Testis (tissue), 3 donors: ENCODE data around the gene MAGI1. TPM values are rescaled to one million over a fixed set of nuclear protein-coding genes. Genes with fewer than 3 reads are reported as not detected.

Source experiments
- DNase-seq: peaks from one replicate; pipeline ENCODE4 v3.0.0-alpha.2; 2019
- H3K27ac ChIP-seq, 2 donors: fragments of 200-600 bp; sonication (generic); one replicate each; pipeline ENCODE4 v1.5.1; 2019
- H3K27me3 ChIP-seq: fragments of 200-600 bp; sonication (generic); one replicate; pipeline ENCODE4 v1.5.1; 2019
- H3K36me3 ChIP-seq: fragments of 200-600 bp; sonication (generic); one replicate; pipeline ENCODE4 v1.5.1; 2017; ENCODE audit warnings: low read depth; ENCODE audit errors: missing control alignments
- H3K4me1 ChIP-seq: fragments of 200-600 bp; sonication (generic); one replicate; pipeline ENCODE4 v1.5.1; 2019
- H3K4me3 ChIP-seq, 2 donors: fragments of 200-600 bp; sonication (generic); one replicate each; pipeline ENCODE4 v1.5.1; 2017 to 2019
- H3K9me3 ChIP-seq: fragments of 200-600 bp; sonication (generic); one replicate; pipeline ENCODE4 v1.5.1; 2017
- POLR2A ChIP-seq: fragments of 450-650 bp; IDR thresholded peaks from one replicate; pipeline ENCODE4 v1.6.1; 2017; ENCODE audit warnings: antibody characterized with exemption, mild to moderate bottlenecking, moderate library complexity
- WGBS, 2 donors: methylation state at CpG; one replicate each; pipeline ENCODE4 v1.1.5; 2018; 5-methylcytosine and 5-hydroxymethylcytosine counted together
- intact Hi-C: fragments of 100-400 bp; cut with DNase I; formaldehyde crosslinking; loops from one replicate; pipeline ENCODE4 v1.15.1; 2023; ENCODE audit warnings: low total_unique reads
- polyA plus RNA-seq: library from polyadenylated mRNA; stranded (reverse); fragments of 350-450 nt; fragmentation: Illumina TruSeq; extraction: RNeasy Lipid Tissue Mini Kit (QIAGEN cat#74804); gene quantifications from one replicate; pipeline ENCODE4 v1.2.3, GENCODE V29; 2014; ENCODE audit warnings: low read depth, low replicate concordance; ENCODE audit not compliant: insufficient read depth
- total RNA-seq, 2 donors: library from RNA; depleted of rRNA; stranded (reverse); fragments of >200 nt; gene quantifications; one replicate each; pipeline ENCODE4 v1.2.3, GENCODE V29; 2016
- TF ChIP-seq, protein P1 (sequence below), 3 experiments: fragments of 450-650 bp in 2 of 3; fragments of 200-600 bp in 1 of 3; sonication (generic) in 1 of 3; IDR thresholded peaks; one replicate each; pipeline ENCODE4 v1.5.1; 2016 to 2019; ENCODE audit warnings: antibody characterized with exemption in 3 of 3, mild to moderate bottlenecking in 2 of 3, moderate library complexity in 1 of 3

MAGI1 gene
- total and polyA plus RNA-seq, 3 donors from 2014 or later = 55.4 to 60.4 (median 56.1) TPM

DNA sequence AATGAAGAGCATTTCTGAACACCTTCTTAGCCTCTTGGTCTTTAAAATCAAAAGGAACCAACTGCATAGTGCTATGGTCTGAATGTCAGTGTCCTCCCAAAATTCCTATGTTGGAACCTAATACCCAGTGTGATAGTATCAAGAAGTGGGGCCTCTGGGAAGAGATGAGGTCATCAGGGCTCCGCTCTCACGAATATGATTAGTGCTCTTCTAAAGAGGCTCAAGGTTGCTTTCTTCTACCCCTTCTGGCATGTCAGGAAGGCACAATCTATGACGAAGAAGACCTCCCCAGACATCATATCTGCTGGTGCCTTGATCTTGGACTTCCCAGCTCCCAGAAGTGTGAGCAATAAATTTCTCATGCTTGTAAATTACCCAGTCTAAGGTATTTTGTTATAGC, 209.5 kb downstream of the MAGI1 start:
- Histone ChIP-seq H3K36me3 (no peaks in the 10 kb centered on the region), H3K4me1 (no peaks in the 10 kb centered on the region), H3K4me3 (no peak overlapping the region), H3K9me3 (no peaks in the 10 kb centered on the region), H3K27ac (no peak overlapping the region), H3K27me3 (no peaks in the 10 kb centered on the region)
- WGBS, 2 donors = 85 to 95% methylated on average over 3 of the region's 3 CpGs
- intact Hi-C loops = no loop called here
- TF ChIP-seq POLR2A = no peak
- TF ChIP-seq, protein P1, sequence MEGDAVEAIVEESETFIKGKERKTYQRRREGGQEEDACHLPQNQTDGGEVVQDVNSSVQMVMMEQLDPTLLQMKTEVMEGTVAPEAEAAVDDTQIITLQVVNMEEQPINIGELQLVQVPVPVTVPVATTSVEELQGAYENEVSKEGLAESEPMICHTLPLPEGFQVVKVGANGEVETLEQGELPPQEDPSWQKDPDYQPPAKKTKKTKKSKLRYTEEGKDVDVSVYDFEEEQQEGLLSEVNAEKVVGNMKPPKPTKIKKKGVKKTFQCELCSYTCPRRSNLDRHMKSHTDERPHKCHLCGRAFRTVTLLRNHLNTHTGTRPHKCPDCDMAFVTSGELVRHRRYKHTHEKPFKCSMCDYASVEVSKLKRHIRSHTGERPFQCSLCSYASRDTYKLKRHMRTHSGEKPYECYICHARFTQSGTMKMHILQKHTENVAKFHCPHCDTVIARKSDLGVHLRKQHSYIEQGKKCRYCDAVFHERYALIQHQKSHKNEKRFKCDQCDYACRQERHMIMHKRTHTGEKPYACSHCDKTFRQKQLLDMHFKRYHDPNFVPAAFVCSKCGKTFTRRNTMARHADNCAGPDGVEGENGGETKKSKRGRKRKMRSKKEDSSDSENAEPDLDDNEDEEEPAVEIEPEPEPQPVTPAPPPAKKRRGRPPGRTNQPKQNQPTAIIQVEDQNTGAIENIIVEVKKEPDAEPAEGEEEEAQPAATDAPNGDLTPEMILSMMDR (IDR thresholded peaks at IDR 0.05) = no peak
- DNase-seq = no peak

DNA sequence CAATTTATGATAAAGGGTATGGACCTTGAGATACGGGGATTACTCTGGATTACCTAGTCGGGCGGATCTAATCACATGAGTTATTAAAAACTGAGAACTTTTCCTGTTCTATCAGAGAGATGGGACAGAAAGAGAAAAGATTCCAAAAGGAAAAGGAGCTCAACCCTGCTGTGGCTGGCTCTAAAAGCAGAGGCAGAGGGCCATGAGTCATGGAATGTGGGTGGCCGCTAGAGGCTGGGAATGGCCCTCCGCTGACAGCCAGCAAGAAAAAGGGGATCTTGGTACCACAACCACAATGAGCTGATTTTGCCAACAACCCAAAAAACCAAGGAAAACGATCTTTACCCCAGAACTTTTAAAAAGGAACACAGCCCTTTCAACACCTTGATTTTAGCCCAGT, 210.0 kb downstream of the MAGI1 start:
- TF ChIP-seq POLR2A = no peak
- TF ChIP-seq, protein P1 (IDR thresholded peaks at IDR 0.05) = no peak

DNA sequence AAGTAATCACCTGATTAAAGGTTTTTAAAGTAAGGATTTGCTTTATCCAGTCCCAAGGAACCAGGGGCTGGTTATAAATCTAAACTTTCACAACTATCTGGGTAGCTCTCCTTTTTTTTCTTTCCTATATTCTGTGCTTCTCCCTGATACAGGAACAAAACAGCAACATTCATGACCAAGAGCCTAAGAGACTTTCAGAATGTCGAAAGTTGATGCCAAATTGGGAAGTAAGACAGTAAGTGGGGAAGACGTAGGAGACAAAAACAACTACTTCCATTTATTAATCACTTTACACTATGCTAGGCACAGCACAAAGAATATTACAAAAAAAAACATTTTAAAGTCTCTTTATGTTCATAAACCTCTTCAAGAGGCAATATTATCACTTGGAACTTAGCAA, 211.6 kb downstream of the MAGI1 start:
- intact Hi-C loops = no loop called here
- Histone ChIP-seq H3K27me3 (no peaks in the 10 kb centered on the region), H3K4me1 (no peaks in the 10 kb centered on the region), H3K9me3 (no peaks in the 10 kb centered on the region), H3K36me3 (no peaks in the 10 kb centered on the region), H3K4me3 (no peak overlapping the region), H3K27ac (no peak overlapping the region)
- DNase-seq = no peak
- TF ChIP-seq, protein P1 (IDR thresholded peaks at IDR 0.05) = no peak
- TF ChIP-seq POLR2A = no peak
- WGBS, 2 donors = 52 to 59% methylated on average over 2 of the region's 2 CpGs

More for the DNA sequence above, 210.0 kb downstream of the MAGI1 start:
- H3K4me3 ChIP-seq = no peak overlapping the region
- no peaks in the 10 kb centered on the region for H3K4me1 ChIP-seq
- no peak for DNase-seq
- WGBS, 2 donors = 81 to 85% methylated on average over 6 of the region's 6 CpGs
- H3K27ac ChIP-seq = no peak overlapping the region
- H3K27me3 ChIP-seq = no peaks in the 10 kb centered on the region
- no peaks in the 10 kb centered on the region for H3K9me3 ChIP-seq
- intact Hi-C loops = no loop called here
- H3K36me3 ChIP-seq = no peaks in the 10 kb centered on the region

DNA sequence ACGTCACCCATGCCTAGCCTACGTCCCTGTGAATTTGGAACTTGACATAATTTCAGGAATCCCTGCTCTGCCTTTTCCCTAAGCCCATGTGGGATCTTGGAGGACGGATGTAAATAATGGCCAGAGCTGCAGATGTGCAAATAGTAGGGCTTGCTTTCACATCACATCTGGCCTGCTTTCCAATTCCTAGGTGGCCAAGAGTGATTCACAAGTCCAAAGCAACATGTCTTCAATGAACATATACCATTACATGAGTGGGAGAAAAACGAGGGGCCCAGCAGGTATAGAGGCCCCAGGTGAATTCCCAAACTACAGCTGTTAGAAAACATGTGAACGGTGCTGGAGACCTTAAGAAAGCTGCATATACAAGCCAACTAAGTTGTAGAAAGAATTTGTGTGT, 214.6 kb downstream of the MAGI1 start:
- no peak overlapping the region for H3K27ac ChIP-seq
- no peaks in the 10 kb centered on the region for H3K9me3 ChIP-seq
- no peak for DNase-seq
- 65 to 87% methylated on average over 5 of the region's 5 CpGs for WGBS, 2 donors
- intact Hi-C loops = no loop called here
- H3K36me3 ChIP-seq = no peaks in the 10 kb centered on the region
- H3K4me3 ChIP-seq = no peak overlapping the region
- TF ChIP-seq, protein P1 (IDR thresholded peaks at IDR 0.05) = no peak
- TF ChIP-seq POLR2A = no peak
- no peaks in the 10 kb centered on the region for H3K4me1 ChIP-seq
- no peaks in the 10 kb centered on the region for H3K27me3 ChIP-seq

DNA sequence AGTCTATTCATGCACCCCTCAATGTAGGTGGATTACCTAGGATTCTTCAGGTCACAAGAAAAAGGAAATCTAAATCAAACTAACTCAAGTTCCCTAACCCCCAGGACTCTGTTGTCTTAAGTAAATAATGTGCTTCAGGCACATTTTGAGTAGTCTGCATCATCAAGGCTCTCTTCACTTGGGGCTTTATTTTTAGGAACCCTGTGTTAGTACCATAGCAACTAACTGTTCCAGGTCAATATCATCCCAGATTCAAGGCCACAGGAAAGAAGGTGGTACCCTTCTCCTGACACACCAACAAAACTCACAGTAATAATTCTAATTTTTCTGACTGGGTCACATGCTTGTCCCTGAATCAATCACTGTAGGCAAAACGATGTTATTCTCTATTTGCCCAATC, 218.1 kb downstream of the MAGI1 start:
- H3K27ac ChIP-seq = no peak overlapping the region
- no peaks in the 10 kb centered on the region for H3K9me3 ChIP-seq
- H3K36me3 ChIP-seq = no peaks in the 10 kb centered on the region
- intact Hi-C loops = no loop called here
- no peaks in the 10 kb centered on the region for H3K4me1 ChIP-seq
- no peak for DNase-seq
- 73 to 81% methylated on average over 1 of the region's 1 CpG for WGBS, 2 donors
- no peak overlapping the region for H3K4me3 ChIP-seq
- TF ChIP-seq, protein P1 (IDR thresholded peaks at IDR 0.05) = no peak
- TF ChIP-seq POLR2A = no peak
- H3K27me3 ChIP-seq = no peaks in the 10 kb centered on the region
